ENCODE measurements around the gene NDUFS4.
"Not testable (repeated sequence)": the region's sequence is repeated elsewhere in the genome, so short reads cannot be mapped to it uniquely, and the experiment has no call there.

Gene NDUFS4

DNA sequence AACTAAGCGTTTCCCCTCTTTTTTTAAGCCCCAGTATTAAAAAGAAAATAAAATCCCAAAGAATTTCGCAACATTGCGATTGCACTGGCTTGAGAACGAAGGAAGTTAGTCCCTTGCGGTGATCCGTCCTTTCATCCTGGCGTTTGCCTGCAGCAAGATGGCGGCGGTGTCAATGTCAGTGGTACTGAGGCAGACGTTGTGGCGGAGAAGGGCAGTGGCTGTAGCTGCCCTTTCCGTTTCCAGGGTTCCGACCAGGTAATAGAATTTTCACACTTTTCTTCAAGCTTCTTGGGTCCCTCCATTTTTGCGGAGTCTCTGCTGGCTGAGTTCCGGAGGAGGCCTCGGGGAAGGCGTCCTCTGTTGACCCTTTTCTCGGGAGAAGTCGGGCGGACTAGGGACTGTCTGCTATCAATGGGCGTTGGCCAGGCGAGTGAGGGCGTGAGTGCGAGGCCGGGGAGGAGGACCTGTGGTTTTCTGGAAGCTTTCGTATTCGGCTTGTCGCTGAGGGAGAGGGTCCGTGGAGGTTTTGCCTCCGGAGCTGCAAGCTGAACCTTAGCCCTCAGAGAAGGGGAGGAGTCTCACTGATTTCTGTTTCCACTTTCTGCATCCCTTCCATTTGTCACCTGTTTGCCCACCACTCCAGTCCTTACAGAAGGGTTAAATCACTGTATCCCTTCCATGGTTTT lies at the start of gene NDUFS4:
NDUFS4 (plus strand) TSS at position 134 of the 686 bp plus-strand sequence; CDS start at position 158, 24 bp downstream.
- peak; percentile 75 for DNase-seq

- no peak for DNase-seq
Measured at GRCh38 chr5:53512539-53512938, 47.9 kb upstream of the NDUFS4 start.

GRCh38 chr5:53515988-53516387 lies 44.5 kb upstream of the NDUFS4 start:
- DNase-seq = no peak

- no peak for DNase-seq
Measured at GRCh38 chr5:53520813-53521212, 39.6 kb upstream of the NDUFS4 start.

DNA sequence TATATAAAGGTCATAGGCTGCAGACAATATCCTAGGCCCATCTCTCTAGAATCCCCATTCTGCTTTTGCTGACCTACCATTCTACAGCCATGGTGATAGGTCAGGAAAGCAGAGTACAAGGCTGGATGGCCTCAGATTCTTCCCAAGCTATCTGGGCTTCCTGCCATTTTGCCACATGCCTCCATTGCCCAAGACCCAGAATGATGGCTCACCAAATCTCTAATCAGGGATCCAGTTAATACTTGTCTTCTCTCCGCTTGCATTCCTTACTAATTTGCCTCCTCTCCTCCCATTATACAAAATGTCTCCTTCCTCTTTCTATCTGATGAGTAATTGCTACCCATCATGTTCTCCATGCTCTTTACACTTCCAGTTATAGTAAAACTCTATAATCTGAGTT lies 22.7 kb upstream of the NDUFS4 start:
- no peak for DNase-seq

GRCh38 chr5:53540739-53541138 lies 19.7 kb upstream of the NDUFS4 start:
- not testable (repeated sequence) for DNase-seq

DNA sequence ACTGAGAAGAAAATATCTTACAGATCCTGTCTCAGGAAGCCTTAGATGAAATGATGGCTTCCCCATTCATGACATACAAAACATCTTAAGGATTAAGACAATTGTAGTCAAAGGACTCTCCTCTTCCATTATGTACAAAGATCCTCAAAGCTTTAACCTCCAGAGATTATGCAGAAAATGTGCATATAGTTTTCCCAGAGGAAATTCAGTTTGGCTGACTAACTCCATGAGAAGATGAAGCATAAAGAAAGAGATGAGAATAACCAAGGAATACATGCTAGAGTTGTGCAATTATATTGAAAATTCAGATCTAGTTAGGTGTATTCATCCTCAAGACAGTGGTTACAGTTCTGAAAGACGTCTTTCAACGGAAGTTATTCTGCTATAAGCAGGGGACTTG lies 18.6 kb upstream of the NDUFS4 start:
- no peak for DNase-seq

DNA sequence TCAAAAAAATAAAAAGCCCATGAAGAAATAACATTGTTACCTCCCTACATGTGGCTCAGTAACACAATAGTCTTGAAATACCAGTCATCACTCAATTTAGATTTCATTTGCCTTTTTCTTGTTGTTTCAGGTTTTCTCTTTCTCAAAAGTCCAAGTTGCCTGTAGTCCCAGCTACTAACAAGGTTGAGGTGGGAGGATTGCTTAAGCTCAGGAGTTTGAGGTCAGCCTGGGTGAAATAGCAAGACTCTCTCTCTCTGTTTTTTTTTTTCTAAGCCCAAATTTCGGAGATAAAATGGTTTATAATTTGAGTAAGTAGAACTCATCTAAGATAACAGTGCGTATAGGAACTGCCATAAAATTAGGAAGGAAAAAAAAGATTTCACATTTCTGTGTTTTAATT lies 17.5 kb upstream of the NDUFS4 start:
- DNase-seq = no peak

DNA sequence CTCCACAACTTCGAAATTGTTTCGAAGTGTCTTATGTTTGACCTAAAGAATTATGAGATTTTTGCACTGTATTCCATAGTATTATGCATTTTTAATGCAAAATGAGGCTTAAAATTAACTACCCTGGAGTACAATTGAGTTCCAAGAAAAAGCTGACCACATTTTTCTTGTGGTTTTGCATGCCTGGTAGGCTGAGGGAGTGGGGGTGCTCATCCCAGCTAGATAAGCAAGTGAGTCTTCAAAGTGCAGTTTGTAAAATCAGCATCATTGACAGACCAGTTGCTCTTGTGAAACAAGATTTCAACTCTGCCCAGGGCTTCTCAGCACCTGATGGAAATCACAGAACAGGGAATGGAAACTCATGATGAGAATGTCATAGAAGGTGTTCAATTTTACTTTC lies 17.0 kb upstream of the NDUFS4 start:
- DNase-seq = no peak

GRCh38 chr5:53545744-53546143 lies 14.7 kb upstream of the NDUFS4 start:
- no peak for DNase-seq

DNA sequence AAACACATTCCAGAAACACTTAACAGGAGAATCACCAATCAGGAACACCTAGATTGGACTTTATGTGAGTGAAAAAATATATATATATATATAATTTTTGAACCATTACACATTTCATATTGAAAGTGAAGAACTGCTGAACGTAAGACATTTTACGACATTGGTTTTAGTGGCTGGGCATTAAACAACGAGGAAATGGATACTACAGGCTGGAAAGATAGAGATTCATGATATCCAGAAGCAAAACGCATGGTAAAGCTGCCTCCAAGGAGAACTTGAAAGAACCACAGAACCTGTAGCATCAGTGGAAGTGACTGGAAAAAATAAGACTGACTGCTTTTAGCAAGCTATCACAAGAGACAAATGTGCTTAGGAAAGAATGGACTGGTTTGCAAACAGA lies 13.2 kb upstream of the NDUFS4 start:
- no peak for DNase-seq

DNA sequence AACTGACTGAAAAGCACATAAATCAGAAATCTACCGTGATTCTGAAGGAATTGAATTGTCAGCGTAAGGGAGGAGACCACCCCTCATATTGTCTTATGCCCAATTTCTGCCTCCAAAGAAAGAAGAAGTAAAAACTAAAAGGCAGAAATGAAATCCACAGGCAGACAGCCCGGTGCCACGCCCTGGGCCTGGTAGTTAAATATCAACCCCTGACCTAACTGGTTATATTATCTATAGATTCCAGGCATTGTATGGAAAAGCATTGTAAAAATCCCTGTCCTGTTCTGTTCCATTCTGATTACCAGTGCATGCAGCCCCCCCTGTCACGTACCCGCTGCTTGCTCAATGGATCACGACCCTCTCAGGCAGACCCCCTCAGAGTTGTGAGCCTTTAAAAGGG lies 11.9 kb upstream of the NDUFS4 start:
- DNase-seq = not testable (repeated sequence)

GRCh38 chr5:53549792-53550191 lies 10.6 kb upstream of the NDUFS4 start:
- no peak for DNase-seq

GRCh38 chr5:53552561-53552960 lies 7.9 kb upstream of the NDUFS4 start:
- DNase-seq = no peak

DNA sequence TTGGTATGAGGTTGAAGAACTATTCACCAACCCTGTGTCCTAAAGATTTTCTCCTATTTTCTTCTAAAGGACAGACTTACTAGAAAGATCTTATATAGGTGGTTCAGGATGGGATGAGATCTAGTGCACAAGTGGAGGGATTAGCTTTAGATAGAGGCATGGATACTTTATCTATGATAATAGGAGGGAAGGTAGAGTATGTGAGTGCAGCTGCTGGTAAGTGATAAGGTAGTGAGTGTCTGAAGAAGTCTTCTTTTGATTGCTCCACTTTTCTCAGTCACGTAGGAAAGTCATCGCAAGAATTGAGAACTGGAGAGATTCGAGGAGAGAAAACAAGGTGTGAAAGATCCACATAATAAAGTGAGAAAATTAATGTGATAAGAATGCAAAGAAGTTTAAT lies 6.0 kb upstream of the NDUFS4 start:
- DNase-seq = no peak

GRCh38 chr5:53555160-53555559 lies 5.3 kb upstream of the NDUFS4 start:
- DNase-seq = no peak

DNA sequence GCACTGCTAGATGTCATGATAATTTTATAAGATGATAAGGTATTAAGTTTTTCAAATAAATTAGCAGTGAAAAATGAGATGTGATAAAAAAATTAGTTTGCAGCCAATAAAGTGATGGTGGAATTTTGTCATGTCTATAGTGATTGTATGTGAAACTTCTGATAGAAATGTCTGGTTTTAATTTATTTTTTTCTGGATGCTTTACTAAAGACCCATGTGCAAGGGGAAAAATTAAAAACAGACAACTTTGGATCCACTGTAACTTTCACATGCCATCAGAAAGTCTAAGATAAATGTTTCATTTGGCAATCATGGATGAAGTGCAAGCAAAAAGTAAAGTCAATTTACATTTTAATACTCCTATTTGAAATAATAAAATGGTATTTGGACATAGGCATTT lies 4.4 kb upstream of the NDUFS4 start:
- DNase-seq = no peak

- DNase-seq = no peak
Measured at GRCh38 chr5:53557386-53557785, 3.1 kb upstream of the NDUFS4 start.

DNA sequence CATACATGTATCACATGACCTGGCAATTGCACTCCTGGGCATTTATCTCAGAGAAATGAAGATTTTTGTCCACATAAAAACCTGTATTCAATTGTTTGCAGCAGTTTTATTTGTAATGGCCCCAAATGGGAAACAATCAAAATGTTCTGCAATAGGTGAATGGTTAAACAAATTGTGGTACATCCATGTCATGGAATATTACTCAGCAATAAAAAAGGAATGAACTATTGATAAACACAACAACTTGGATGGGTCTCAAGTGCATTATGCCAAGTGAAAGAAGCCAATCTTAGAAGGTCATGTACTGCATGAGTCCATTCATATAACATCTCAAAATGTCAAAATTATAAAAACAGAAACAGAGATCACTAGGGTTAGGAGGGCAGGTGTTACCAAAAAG lies 1.5 kb upstream of the NDUFS4 start:
- no peak for DNase-seq

DNA sequence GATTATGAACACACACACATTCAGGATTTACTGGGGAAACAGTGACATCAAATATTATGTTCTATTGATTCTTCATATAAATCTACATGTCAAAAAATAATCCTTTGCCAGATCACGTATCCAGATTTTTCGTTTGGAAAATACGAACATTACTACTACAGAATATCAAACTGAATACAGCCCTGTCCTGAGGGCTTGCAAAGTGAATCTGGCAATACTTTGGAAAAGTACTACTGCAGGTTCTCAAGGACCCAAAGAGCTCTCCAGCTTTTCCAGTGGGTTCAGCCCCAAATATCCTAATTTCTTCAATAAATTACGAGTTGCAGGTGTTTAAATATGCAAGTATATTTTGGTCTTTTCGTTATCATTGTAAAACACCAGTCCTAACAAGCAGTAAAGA lies 411 bp upstream of the NDUFS4 start:
- peak; percentile 46 for DNase-seq

DNA sequence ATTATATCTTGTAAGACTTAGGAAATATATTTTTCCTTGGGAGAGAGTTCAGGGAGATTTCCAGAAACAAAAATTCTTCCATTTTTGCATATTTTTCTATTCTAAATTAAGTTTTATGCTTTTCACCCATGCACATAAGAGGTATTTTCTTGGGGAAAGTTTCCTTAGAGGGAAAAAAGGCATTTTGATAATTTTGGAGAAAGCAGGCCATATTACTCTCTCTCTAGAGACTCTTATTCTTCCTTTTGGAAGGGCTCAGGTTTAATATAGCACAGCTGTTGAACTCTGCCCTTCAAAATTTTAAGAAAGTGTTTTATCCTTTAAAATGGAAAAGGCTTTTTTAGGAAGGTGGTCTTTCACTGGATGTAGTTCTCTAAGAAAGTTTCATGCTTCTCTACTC lies 8.0 kb downstream of the NDUFS4 start:
- DNase-seq = no peak

GRCh38 chr5:53568871-53569270 lies 8.4 kb downstream of the NDUFS4 start:
- DNase-seq = no peak

GRCh38 chr5:53569453-53569852 lies 9.0 kb downstream of the NDUFS4 start:
- no peak for DNase-seq

DNA sequence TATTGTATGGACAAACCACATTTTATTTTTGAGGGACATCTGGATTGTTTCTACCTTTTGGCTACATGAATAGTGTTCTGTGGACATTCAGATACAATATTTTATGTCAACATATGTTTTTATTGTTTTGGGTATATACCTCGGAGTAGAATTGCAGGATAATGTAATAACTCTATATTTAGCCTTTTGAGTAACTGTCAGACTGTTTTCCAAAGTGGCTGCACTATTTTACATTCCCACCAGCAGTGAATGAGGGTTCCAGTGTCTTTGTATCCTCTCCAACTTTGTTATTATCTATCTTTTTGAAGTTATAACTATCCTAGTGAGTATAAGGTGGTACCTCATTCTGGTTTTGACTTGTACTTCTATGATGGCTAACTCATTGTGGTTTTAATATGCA lies 11.0 kb downstream of the NDUFS4 start:
- no peak for DNase-seq

DNA sequence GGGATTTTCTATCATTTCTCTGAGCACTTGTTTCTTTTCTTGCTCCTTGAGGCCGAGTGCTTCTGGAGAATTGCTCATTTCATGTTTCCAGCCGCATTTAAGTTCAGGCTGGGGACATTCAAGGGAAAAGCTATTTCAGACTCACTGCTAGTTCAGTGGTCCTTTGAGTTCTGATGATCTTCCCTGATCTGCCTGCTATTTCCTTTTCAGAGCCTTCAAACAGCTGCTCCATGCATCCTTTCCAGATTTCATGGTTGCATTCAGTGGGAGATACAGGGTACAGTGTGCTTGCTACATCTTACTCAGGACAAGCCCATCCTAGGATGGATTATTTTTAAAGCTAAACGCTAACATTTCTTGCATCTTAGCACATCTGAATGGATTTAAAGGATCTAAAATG lies 14.7 kb downstream of the NDUFS4 start:
- no peak for DNase-seq

DNA sequence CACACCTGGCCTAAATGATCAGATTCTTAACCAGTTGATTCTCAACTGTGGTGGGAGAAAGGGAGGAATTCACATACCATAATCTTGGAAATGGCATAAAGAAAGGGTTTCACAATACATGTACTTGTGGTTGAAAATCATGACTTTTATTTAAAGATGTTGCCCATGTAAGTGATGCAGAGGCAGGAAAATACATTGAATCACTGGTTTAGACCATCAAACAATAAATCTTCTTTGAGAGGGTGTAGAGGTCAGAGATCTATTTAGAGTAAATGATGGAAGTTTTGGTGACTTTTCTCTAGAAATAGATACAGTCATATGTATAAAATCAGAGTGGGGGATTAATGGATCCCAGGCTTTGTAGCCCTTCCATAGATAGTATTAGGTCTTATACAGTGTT lies 15.4 kb downstream of the NDUFS4 start:
- no peak for DNase-seq

Data from NCI-H510A treated with DMSO at 0.1 percent for 48 hours (cell line).